ENCODE measurements around the gene TET2.

Gene TET2

GRCh38 chr4:105182211-105182610 lies 35.5 kb downstream of the TET2 start:
- DNase-seq (ENCODE audit: low read depth in 2 of 2, low spot score in 1 of 2): no peak

DNA sequence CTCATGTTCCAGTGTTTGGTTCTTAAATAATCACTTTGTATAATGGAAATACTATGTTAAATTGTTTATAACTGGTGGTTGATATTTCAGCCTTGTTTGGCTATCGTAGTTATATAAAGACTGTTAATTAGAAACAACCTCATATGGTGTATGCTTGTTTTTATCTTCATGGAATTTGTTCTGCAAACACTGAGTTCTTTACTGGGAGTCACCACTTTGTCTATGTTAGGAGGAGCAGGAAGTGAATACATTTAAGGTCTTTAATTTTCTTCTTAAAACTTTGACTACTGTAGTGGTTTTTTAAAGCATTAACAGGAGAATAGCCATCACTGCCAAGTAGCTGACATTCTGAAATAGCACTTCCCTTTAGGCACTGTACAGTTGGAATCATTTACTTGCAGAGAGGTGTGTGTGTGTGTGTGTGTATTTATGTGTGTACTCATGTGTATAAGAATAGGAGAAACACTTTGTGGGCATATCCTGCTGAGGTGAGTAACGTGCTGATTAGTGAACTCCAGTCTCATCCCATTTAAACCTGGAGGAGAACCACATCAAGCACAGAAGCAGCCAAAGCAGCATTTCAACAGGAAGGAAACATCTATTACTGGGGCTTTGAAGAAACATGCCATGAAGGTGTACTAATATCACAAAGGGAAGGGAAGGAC lies 37.8 kb downstream of the TET2 start:
- DNase-seq (ENCODE audit: low read depth in 2 of 2, low spot score in 1 of 2): no peak

- DNase-seq (ENCODE audit: low read depth in 2 of 2, low spot score in 1 of 2): no peak
Observed at GRCh38 chr4:105186701-105187161, 40.1 kb downstream of the TET2 start.

DNA sequence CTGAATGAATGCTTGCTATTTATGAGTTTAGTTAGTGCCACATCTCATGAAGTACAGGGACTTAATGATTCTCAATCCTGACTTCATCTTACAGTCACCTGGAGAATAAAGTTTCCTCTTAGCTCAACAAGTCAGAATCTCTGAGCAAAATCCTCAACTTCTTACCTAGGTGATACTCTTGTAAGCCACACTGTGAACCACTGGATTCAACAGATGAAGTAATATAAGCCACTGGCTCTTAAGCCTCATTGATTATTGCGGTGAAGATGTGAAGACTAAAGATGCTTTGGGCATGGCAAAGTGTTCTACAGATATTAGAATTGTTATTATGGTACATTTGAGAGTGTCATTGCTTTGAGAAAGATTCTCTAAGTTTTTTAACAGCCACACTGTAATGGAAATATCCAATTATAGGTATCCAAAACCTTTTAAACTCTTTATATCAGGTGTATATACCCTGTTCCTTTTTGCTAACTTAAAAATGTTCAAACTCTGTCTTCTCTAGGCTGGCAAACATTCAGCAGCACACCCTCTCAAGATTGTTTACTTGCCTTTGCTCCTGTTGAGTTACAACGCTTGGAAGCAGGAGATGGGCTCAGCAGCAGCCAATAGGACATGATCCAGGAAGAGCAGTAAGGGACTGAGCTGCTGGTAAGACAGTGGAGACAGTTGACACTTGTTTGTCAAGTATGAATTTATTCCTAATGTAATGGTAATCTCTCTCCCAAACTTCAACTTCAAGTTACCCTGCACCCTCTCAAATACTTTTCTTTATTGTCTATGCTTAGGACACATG lies 43.4 kb downstream of the TET2 start:
- DNase-seq (ENCODE audit: low read depth in 2 of 2, low spot score in 1 of 2): no peak

DNA sequence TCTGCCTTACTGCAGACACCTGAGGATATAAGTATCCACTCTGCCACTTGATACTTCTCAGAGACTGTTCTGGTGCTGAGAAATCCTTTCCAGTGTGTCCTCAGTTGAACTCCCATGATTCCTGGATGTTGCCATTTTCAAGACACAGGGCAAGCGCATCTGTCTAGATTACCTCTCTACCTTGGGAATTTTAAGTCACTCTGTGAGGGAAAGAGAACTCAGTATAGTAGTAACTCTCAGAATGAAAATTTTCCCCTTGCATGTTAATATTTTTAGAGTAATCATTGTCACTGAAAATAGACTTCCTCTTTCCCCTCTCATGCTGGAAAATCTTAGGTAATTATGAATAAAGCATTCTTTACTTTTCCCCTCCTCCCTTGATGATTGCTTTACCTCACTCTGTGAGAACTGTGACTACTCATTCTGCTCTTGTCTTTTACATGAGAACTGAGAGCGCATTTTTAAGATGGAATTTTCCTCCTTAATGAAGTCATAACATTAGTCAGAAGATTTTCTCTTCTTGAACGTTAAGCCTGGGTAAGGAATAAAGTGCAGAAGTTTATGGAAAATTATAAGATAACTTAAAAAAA lies 45.0 kb downstream of the TET2 start:
- DNase-seq (ENCODE audit: low read depth in 2 of 2, low spot score in 1 of 2): no peak

DNA sequence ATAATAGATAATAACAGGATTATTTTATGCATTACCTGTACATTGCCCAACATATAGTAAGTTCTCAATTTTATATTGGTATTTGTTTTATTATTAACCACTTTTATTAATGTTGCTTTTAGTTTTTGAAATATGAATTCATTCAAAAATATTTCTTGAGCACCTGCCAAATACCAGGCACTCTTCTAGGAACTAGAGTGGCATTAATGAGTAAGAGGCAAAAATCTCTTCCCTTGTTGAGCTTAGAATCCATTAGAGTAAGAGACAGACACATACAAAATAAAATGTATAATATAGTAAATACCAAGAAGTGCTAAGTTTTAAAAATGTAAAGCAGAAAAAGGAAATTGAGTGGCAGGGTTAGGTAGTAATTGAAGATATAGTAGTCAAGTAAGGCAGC lies 45.8 kb downstream of the TET2 start:
- no peak for DNase-seq (ENCODE audit: low read depth in 2 of 2, low spot score in 1 of 2)

DNA sequence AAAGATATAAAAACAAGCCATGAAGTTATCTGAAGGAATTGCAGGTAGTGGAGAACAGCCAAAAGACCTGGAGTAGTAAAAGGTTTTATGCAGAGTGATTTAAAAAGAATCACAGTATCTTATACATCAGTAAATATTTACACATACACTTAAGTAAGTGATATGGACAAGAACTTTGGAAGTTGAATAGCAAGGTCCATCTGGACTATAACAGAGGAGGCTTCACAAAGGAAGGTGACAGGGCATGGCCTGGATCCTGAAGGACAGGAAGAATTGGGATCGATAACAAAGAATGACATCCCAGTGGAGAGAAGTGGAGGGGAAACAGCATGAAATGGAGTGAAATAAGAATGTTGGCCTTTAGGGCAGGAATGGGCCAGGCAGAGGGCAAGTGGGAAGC lies 46.2 kb downstream of the TET2 start:
- no peak for DNase-seq (ENCODE audit: low read depth in 2 of 2, low spot score in 1 of 2)

- DNase-seq (ENCODE audit: low read depth in 2 of 2, low spot score in 1 of 2): no peak
Observed at GRCh38 chr4:105193536-105193935, 46.9 kb downstream of the TET2 start.

DNA sequence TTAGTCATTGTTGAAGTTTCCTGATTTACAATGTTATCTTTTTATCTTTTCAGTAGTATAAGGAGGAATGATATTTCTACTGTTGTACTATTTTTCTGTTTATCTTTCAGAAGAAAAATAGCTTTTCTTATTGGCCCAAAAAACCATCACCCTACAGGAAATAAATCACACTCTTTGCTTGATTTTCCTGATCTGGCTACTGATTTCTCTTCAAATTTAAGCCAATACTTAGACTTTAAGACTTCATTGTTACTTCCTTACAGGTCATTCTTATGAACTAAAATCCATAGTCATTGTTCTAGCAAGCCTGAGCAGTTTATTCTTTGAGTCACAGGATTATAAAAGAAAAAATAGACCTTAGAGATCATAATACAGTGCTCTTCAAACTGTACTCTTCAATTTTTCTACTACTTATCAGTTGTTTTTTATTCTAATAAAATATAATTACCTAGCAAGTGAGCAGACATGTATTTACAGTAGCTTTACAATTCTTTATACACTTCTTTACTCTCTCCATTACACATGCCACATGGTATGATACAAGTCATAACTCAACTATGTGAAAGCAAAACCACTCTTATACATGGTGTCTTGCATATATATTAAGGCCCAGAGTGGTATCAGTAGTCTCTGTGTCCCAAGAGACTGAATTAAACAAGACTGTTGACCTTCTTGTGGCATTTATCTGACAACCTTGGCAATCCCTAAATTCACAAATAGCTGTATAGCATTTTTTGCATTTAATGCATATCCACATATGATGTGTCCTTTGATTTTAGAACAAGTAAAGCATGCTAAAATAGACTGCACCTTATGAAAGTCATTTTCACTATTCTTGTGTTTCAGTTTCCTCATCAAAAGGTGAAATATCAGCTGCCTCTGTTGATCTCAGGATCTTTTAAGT lies 47.9 kb downstream of the TET2 start:
- DNase-seq (ENCODE audit: low read depth in 2 of 2, low spot score in 1 of 2): no peak

DNA sequence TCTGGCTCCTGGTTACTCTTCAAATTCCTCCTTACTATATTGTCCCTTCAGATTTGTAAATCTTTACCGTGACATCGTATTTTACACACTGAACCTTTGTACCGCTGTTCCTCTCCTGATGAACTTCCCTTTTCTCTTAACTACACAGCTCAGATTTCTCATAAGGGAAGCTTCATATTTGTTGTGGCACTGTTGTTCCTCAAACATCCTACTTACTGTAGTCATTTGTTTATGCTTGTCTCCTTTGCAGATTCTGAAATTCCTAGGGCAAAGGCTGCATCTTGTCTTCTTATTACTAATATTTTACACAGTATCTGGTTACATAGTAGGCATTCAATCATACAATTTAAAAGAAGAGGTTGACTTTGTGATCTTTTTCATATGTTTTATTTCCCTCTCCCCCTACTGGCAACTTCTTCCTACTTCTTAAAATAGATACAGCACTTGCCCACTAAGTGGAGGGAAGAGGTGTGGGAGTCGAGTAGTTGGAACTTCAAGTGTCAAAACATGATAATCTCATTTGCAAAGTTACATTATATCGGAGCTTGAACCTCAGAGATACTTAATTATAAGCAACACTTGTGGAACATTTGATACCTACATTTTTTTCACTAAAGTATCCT lies 50.0 kb downstream of the TET2 start:
- DNase-seq (ENCODE audit: low read depth in 2 of 2, low spot score in 1 of 2): no peak

DNA sequence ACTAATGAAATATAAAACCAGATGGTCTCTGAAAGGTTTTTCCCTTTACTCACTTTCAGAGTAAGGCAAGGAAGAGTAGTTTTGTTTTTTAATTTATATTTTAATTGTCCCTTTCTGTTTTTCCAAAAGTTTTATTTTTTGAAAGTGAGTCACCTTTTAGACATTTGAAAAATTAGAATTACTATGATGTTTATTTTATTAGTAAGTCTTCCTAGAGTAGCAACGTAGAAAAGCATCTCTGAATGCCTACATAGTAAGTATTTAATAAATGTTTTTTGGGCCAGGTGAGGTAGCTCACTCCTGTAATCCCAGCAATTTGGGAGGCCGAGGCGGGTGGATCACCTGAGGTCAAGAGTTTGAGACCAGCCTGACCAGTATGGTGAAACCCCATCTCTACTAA lies 51.1 kb downstream of the TET2 start:
- DNase-seq (ENCODE audit: low read depth in 2 of 2, low spot score in 1 of 2): no peak

DNA sequence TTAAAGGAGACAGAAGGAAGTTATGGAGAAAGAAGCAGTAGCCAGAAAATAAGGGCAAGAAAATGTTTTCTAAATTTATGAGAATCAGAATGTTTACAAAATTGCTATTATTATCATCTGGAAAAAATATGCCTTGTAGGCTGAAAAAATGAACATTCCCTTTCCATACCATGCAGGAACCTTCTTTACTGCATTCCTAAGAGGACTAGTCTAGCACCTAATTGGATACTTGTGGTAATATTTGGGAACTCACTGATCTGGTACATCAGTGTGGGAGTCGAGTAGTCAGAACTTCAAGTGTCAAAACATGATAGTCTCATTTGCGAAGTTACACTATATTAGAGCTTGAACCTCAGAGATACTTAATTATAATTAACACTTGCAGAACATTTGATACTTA lies 51.9 kb downstream of the TET2 start:
- no peak for DNase-seq (ENCODE audit: low read depth in 2 of 2, low spot score in 1 of 2)

DNA sequence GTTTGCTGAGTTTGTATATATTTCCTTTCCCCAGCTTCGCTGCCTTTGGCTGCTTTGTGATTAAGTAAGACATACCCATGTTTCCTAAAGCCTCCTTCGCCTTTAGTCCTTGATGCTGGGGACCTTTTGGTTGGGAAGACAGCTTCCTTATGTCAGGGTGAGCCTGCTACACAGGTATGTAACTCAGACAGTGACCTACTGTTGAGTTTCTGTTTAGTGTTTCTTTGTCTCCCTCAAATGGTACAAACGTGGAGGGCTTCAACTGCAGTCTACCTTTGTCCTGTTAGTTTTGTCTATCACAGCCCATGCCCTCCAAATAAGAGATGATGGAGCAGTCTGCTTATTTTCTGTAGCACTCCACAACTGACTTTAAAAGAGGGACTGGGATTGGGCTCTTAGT lies 59.5 kb downstream of the TET2 start:
- no peak for DNase-seq (ENCODE audit: low read depth in 2 of 2, low spot score in 1 of 2)

GRCh38 chr4:105207386-105207785 lies 60.7 kb downstream of the TET2 start:
- DNase-seq (ENCODE audit: low read depth in 2 of 2, low spot score in 1 of 2): no peak

- DNase-seq (ENCODE audit: low read depth in 2 of 2, low spot score in 1 of 2): no peak
Observed at GRCh38 chr4:105208561-105208960, 61.9 kb downstream of the TET2 start.

DNA sequence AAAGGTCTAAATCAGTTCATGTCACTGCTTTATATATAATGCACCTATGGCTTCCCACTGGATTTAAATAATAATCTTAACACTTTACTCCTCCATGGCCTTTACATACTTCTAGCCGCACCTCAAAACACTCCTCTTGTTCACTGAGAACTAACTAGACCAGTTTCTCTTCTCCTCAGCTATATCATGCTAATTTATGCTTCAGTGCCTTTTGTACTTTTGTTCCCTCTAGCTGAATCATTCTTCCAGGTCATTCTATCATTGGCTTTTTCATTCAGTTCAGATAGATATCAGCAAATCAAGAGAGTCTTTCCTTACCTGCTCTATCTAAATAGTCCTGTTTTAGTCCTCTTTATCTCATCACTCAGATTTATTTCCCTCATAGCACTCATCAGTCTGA lies 64.2 kb downstream of the TET2 start:
- DNase-seq (ENCODE audit: low read depth in 2 of 2, low spot score in 1 of 2): no peak

DNA sequence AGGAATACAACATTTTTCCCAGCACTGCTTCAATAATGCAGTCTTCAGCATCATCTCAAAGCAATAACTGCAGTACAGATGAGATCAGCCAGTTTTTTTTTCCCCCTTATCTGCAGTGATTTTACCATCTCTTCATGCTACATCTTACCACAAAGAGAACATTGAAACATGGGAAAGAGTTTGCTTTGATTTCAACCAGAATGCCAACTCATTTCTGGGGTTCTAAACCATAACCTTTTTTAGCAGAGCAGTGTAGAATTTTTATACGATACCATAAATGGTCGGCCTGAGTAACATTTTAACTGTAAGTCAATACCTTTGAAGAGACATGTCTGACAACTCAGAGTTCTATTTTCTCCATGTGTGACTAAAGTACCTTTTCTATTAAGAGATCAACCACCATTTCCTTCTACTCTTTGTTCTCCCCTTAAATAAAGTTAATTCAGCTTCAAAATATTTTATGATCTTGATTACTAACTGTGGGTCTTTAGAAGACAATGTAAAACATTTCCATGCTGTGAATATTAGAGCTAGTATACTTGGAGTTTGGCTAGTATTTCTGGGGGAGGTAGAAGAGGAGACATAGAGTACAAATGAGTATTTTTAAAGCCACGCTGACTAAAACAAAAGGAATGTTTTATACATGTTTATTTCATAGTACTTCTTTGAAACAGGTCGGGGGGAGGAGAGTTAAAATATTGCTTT lies 69.1 kb downstream of the TET2 start:
- no peak for DNase-seq (ENCODE audit: low read depth in 2 of 2, low spot score in 1 of 2)

DNA sequence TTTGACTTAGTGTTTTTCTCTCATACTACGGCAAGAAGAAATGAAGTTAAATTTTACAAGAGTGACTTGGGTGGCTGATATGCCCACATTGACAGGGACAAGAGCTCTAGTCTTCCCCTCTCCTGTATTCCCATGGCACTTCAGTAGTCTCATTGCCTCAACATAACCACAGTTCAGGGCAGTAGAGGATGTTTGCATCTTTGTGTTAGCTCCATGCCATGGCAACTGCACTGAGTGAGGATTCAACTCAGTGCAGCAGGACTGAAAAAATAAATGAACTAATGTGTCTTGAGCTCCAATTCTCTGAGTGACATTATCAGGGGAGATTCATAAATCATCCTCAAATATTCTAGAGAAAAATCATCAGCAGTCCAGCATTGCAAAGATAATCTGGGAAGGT lies 78.8 kb downstream of the TET2 start:
- no peak for DNase-seq (ENCODE audit: low read depth in 2 of 2, low spot score in 1 of 2)

DNA sequence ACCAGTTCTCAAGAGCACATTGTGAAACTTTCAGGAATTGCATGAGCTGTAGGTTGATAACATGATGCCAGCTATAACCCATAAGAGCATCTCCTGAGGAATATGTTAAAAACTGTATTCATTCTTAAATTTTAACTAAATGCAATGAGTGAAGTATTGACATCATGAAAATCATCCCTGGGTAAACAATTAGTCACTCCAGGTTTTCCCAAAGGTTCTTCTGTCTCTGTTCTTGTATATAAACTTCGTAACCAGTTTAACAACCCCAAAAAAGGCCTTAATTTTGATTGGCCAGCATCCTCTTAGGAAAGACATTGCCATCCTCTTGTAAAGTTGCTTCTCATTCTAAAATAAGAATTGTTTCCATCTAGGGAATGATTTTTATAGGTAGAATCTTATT lies 80.4 kb downstream of the TET2 start:
- DNase-seq (ENCODE audit: low read depth in 2 of 2, low spot score in 1 of 2): no peak

GRCh38 chr4:105230287-105230686 lies 83.6 kb downstream of the TET2 start:
- DNase-seq (ENCODE audit: low read depth in 2 of 2, low spot score in 1 of 2): no peak
